H1 (cell line): ENCODE measurements around the gene NUDT12. TPM values are rescaled to one million over a fixed set of nuclear protein-coding genes. Genes with fewer than 3 reads are reported as not detected.

Source experiments
- CTCF ChIA-PET: fragments of 300-600 bp; sonication (Branson Sonifier 250); formaldehyde crosslinking; loops from one replicate; lab custom pipeline; 2021; ENCODE audit not compliant: partially characterized antibody; lab: Charles Lee
- POLR2A ChIA-PET: fragments of 300-600 bp; sonication (Branson Sonifier 250); formaldehyde crosslinking; loops from one replicate; lab custom pipeline; 2021; ENCODE audit warnings: inconsistent platforms; ENCODE audit not compliant: partially characterized antibody; lab: Charles Lee
- DNase-seq, 2 experiments: peaks; one replicate each; pipeline versions ENCODE4 v3.0.0 to v3.0.0-alpha.2; 2010 to 2022; ENCODE audit warnings: low spot score in 2 of 2, low read depth in 1 of 2, mixed read lengths in 1 of 2
- FAIRE-seq: peaks from 2 replicates; lab custom pipeline; 2011; peaks lifted over from hg19 to GRCh38; lab: Jason Lieb, UNC
- H2AFZ ChIP-seq: 2 replicates; pipeline ENCODE4 v1.8.1; 2012; ENCODE audit warnings: low read length, inconsistent platforms
- H2AK5ac ChIP-seq: 2 replicates; pipeline ENCODE4 v1.6.1; 2013; ENCODE audit warnings: low read depth, low read length
- H2BK120ac ChIP-seq: replicated peaks from 2 replicates; pipeline ENCODE3; 2013; ENCODE audit warnings: low read depth, low read length, inconsistent platforms
- H2BK12ac ChIP-seq: 2 replicates; pipeline ENCODE4 v1.6.1; 2013; ENCODE audit warnings: low read depth, low read length
- H2BK15ac ChIP-seq: 2 replicates; pipeline ENCODE4 v1.6.1; 2013; ENCODE audit warnings: low read length
- H2BK20ac ChIP-seq: 2 replicates; pipeline ENCODE4 v1.6.1; 2013; ENCODE audit warnings: low read length
- H2BK5ac ChIP-seq: 2 replicates; pipeline ENCODE4 v1.6.1; 2013; ENCODE audit warnings: low read depth, low read length
- H3K14ac ChIP-seq: 2 replicates; pipeline ENCODE4 v1.6.1; 2013; ENCODE audit warnings: inconsistent platforms; ENCODE audit not compliant: insufficient read length
- H3K18ac ChIP-seq: 2 replicates; pipeline ENCODE4 v1.6.1; 2013; ENCODE audit warnings: low read length; ENCODE audit errors: extremely low read depth
- H3K23ac ChIP-seq: 2 replicates; pipeline ENCODE4 v1.6.1; 2013; ENCODE audit warnings: inconsistent platforms; ENCODE audit not compliant: insufficient read length
- H3K23me2 ChIP-seq: 2 replicates; pipeline ENCODE4 v1.6.1; 2013; ENCODE audit warnings: low read depth, low read length
- H3K27ac ChIP-seq: 2 replicates; pipeline ENCODE4 v1.6.1; 2011; ENCODE audit warnings: low read depth, low read length, inconsistent platforms
- H3K27me3 ChIP-seq, 4 experiments: replicated peaks in 1 of 4; 1 replicate in 1 of 4; 2 replicates in 3 of 4; pipeline versions ENCODE4 v1.6.1 to v1.8.1; 2011 to 2013; ENCODE audit warnings: low read length in 3 of 4, mild to moderate bottlenecking in 3 of 4, inconsistent platforms in 2 of 4, mixed read lengths in 2 of 4, moderate library complexity in 1 of 4; ENCODE audit not compliant: control insufficient read depth in 3 of 4, insufficient read depth in 3 of 4; ENCODE audit errors: extremely low read depth in 1 of 4
- H3K36me3 ChIP-seq, 4 experiments: 2 replicates each; pipeline versions ENCODE4 v1.6.1 to v1.8.1; 2011 to 2013; ENCODE audit warnings: mild to moderate bottlenecking in 4 of 4, low read length in 3 of 4, moderate library complexity in 2 of 4, control low read depth in 1 of 4, inconsistent platforms in 1 of 4; ENCODE audit not compliant: insufficient read depth in 4 of 4, control insufficient read depth in 2 of 4
- H3K4ac ChIP-seq: replicated peaks from 2 replicates; pipeline ENCODE3; 2013; ENCODE audit warnings: low read length, low read depth, mixed read lengths, inconsistent platforms; ENCODE audit not compliant: insufficient read length
- H3K4me1 ChIP-seq, 4 experiments: replicated peaks in 1 of 4; 1 replicate in 1 of 4; 2 replicates in 3 of 4; pipeline versions ENCODE4 v1.6.1 to v1.8.1; 2011 to 2013; ENCODE audit warnings: low read length in 3 of 4, inconsistent platforms in 2 of 4, mixed read lengths in 1 of 4; ENCODE audit not compliant: insufficient read depth in 4 of 4, control insufficient read depth in 3 of 4
- H3K4me2 ChIP-seq, 2 experiments: 2 replicates each; pipeline versions ENCODE4 v1.6.1 to v1.8.1; 2011 to 2013; ENCODE audit warnings: low read depth in 2 of 2, low read length in 2 of 2, control low read depth in 1 of 2, inconsistent platforms in 1 of 2, mild to moderate bottlenecking in 1 of 2; ENCODE audit not compliant: insufficient read depth in 1 of 2
- H3K4me3 ChIP-seq, 4 experiments: fragments of 200-600, 300-600 bp in 1 of 4; sonication (generic), shearing (Covaris generic), sonication (Bioruptor Twin) in 1 of 4; 2 replicates each; pipeline versions ENCODE4 v1.5.1 to v1.8.1; 2011 to 2016; ENCODE audit warnings: low read length in 4 of 4, low read depth in 3 of 4, control low read depth in 2 of 4, inconsistent platforms in 2 of 4, mild to moderate bottlenecking in 2 of 4, mixed read lengths in 1 of 4, moderate library complexity in 1 of 4; ENCODE audit not compliant: insufficient read depth in 2 of 4; ENCODE audit errors: extremely low read depth in 1 of 4
- H3K56ac ChIP-seq: replicated peaks from 2 replicates; pipeline ENCODE3; 2013; ENCODE audit warnings: low read depth, mild to moderate bottlenecking, mixed read lengths, low read length, inconsistent platforms; ENCODE audit not compliant: insufficient read length
- H3K79me1 ChIP-seq: 2 replicates; pipeline ENCODE4 v1.6.1; 2013; ENCODE audit warnings: low read depth, low read length, control low read depth
- H3K79me2 ChIP-seq, 2 experiments: 2 replicates each; pipeline versions ENCODE4 v1.6.1 to v1.8.1; 2012 to 2013; ENCODE audit warnings: low read length in 2 of 2, mild to moderate bottlenecking in 2 of 2, inconsistent platforms in 1 of 2; ENCODE audit not compliant: insufficient read depth in 2 of 2, control insufficient read depth in 1 of 2
- H3K9ac ChIP-seq, 4 experiments: replicated peaks in 1 of 4; 1 replicate in 1 of 4; 2 replicates in 3 of 4; pipeline versions ENCODE4 v1.6.1 to v1.8.1; 2011 to 2013; ENCODE audit warnings: low read depth in 3 of 4, low read length in 3 of 4, control low read depth in 2 of 4, mild to moderate bottlenecking in 2 of 4, moderate library complexity in 2 of 4, inconsistent platforms in 1 of 4; ENCODE audit errors: extremely low read depth in 1 of 4
- H3K9me3 ChIP-seq, 2 experiments: 2 replicates each; pipeline versions ENCODE4 v1.6.1 to v1.8.1; 2012 to 2013; ENCODE audit warnings: mild to moderate bottlenecking in 2 of 2, moderate library complexity in 2 of 2, control low read depth in 1 of 2, inconsistent platforms in 1 of 2, low read depth in 1 of 2, low read length in 1 of 2, mixed read lengths in 1 of 2; ENCODE audit not compliant: insufficient read depth in 2 of 2
- H4K20me1 ChIP-seq, 2 experiments: replicated peaks in 1 of 2; 2 replicates each; pipeline versions ENCODE3 to v1.8.1; 2011 to 2013; ENCODE audit warnings: inconsistent platforms in 2 of 2, low read length in 2 of 2, mild to moderate bottlenecking in 1 of 2; ENCODE audit not compliant: insufficient read depth in 2 of 2, control insufficient read depth in 1 of 2
- H4K5ac ChIP-seq: 2 replicates; pipeline ENCODE4 v1.6.1; 2013; ENCODE audit warnings: low read length, low read depth, mixed read lengths, inconsistent platforms; ENCODE audit not compliant: insufficient read length
- H4K8ac ChIP-seq: 2 replicates; pipeline ENCODE4 v1.8.0; 2013; ENCODE audit warnings: mild to moderate bottlenecking, moderate library complexity, low read length, inconsistent platforms; ENCODE audit not compliant: insufficient read depth; ENCODE audit errors: extremely low read depth
- H4K91ac ChIP-seq: replicated peaks from 2 replicates; pipeline ENCODE3; 2013; ENCODE audit warnings: low read length, mixed read lengths, inconsistent platforms; ENCODE audit not compliant: insufficient read length
- ATF2 ChIP-seq: IDR thresholded peaks from 2 replicates; pipeline ENCODE4 v1.6.1; 2012; ENCODE audit warnings: low read length, inconsistent platforms
- CBX8 ChIP-seq: fragments of 300-800, 300-1000 bp; sonication (generic); IDR thresholded peaks from 2 replicates; pipeline ENCODE4 v1.7.1; 2016; ENCODE audit warnings: low read depth, low read length, borderline replicate concordance
- MAX ChIP-seq: IDR thresholded peaks from 2 replicates; pipeline ENCODE4 v1.6.1; 2012; ENCODE audit warnings: inconsistent platforms
- SRF ChIP-seq: IDR thresholded peaks from 2 replicates; pipeline ENCODE4 v1.6.1; 2011; ENCODE audit warnings: mild to moderate bottlenecking, low read depth, low read length, moderate library complexity
- TCF12 ChIP-seq: IDR thresholded peaks from 2 replicates; pipeline ENCODE4 v1.6.1; 2011; ENCODE audit warnings: low read depth, mild to moderate bottlenecking, low read length
- WGBS, 2 experiments: shearing (Covaris generic) in 1 of 2; methylation state at CpG; one replicate each; pipeline versions ENCODE4 v1.1.6 to v1.1.7; 2013 to 2015; ENCODE audit warnings: low lambda C conversion rate in 2 of 2, mixed read lengths in 2 of 2, inconsistent platforms in 1 of 2, low coverage in 1 of 2, missing lambda C conversion rate in 1 of 2; ENCODE audit not compliant: insufficient replicate concordance in 2 of 2, insufficient coverage in 1 of 2, insufficient read length in 1 of 2; ENCODE audit errors: extremely low coverage in 1 of 2, missing lambda C conversion rate in 1 of 2; 5-methylcytosine and 5-hydroxymethylcytosine counted together
- polyA plus RNA-seq, 7 experiments: library from polyadenylated mRNA; depleted of rRNA in 3 of 7; stranded (reverse) in 5 of 7; unstranded in 2 of 7; fragments of >200 nt in 5 of 7; fragments of 200-250 nt in 2 of 7; gene quantifications; 1 replicate in 5 of 7; 2 replicates in 1 of 7; 4 replicates in 1 of 7; pipeline versions ENCODE4 v1.2.1 to v1.2.3, GENCODE V29; 2011 to 2013; ENCODE audit warnings: missing spikeins in 2 of 7, mixed read lengths in 2 of 7
- total RNA-seq: library from RNA; stranded (reverse); fragmentation: NEBNext Ultra II Directional; extraction: Animal tissue kit (Norgen Biotek cat#: 25700); gene quantifications from 2 replicates; pipeline ENCODE4 v1.2.1, GENCODE V29; 2021

The NUDT12 gene
- total and polyA plus RNA-seq, 2 of the 8 experiments (the other 6 are each of a cell fraction or from before 2014, with no cell fraction given): 3.6 to 12.5 TPM

- Histone ChIP-seq H2BK5ac (no peak overlapping the region), H3K9ac (no peak overlapping the region), H3K23ac (no peak overlapping the region), H3K4me2 (no peak overlapping the region), H4K91ac (no peak overlapping the region), H2BK20ac (no peak overlapping the region), H3K23me2 (no peaks in the 10 kb centered on the region; the same call in 1 of the 2 replicates), H3K27me3 (no peaks in the 10 kb centered on the region), H3K4me3 (no peak overlapping the region), H3K27ac (no peak overlapping the region), H4K8ac (no peak overlapping the region), H3K4ac (no peak overlapping the region), H4K5ac (no peak overlapping the region), H3K14ac (no peak overlapping the region), H3K4me1 (no peaks in the 10 kb centered on the region; a peak in 2 of 7 replicates), H3K9me3 (no peaks in the 10 kb centered on the region), H2BK120ac (no peak overlapping the region), H3K56ac (no peak overlapping the region), H3K79me2 (no peaks in the 10 kb centered on the region), H2AFZ (no peak overlapping the region), H3K18ac (no peak overlapping the region), H3K79me1 (no peaks in the 10 kb centered on the region), H2AK5ac (no peak overlapping the region), H3K36me3 (no peaks in the 10 kb centered on the region), H2BK15ac (no peak overlapping the region), H4K20me1 (no peaks in the 10 kb centered on the region), H2BK12ac (no peak overlapping the region)
- no peak for DNase-seq
- FAIRE-seq: no peak
- POLR2A ChIA-PET: no interaction called here
- TF ChIP-seq CBX8: no peak
- TF ChIP-seq MAX: no peak
- TF ChIP-seq SRF: no peak
- no peak for TF ChIP-seq TCF12
- TF ChIP-seq ATF2: no peak
- 86% methylated on average over 5 of the region's 5 CpGs; no CpG with 5 or more reads in 1 of the 2 experiments for WGBS, 2 experiments
- CTCF ChIA-PET: interaction anchor here (0.6 to 1.0 kb wide), 2 partner anchors 355 to 1010 kb away, joined by 3 read pairs; no protein-coding TSS in a partner anchor
Measured at GRCh38 chr5:103572454-103572853, 9.9 kb upstream of the NUDT12 start.
